WTC11 (cell line): ENCODE results near the gene CYP2F1.

Experiments used
- ATF2 ChIP-seq: sonication (generic); formaldehyde crosslinking; IDR thresholded peaks from 2 replicates; pipeline ENCODE4 v1.8.1; 2022; ENCODE audit warnings: low read depth, missing genetic modification reagents, borderline replicate concordance
- ATF6 ChIP-seq: sonication (generic); formaldehyde crosslinking; IDR thresholded peaks from 2 replicates; pipeline ENCODE4 v1.8.1; 2023; ENCODE audit warnings: mild to moderate bottlenecking, missing genetic modification reagents
- CREB1 ChIP-seq: sonication (generic); formaldehyde crosslinking; IDR thresholded peaks from 2 replicates; pipeline ENCODE4 v1.8.0; 2023; ENCODE audit warnings: mild to moderate bottlenecking, missing genetic modification reagents
- CTCF ChIP-seq: fragments of 200-600 bp; IDR thresholded peaks from 2 replicates; pipeline ENCODE4 v1.8.0; 2022; ENCODE audit warnings: antibody characterized with exemption
- ESRRA ChIP-seq: sonication (generic); formaldehyde crosslinking; IDR thresholded peaks from 2 replicates; pipeline ENCODE4 v1.8.1; 2022; ENCODE audit warnings: mild to moderate bottlenecking, missing genetic modification reagents, borderline replicate concordance
- JUN ChIP-seq: sonication (generic); formaldehyde crosslinking; IDR thresholded peaks from 2 replicates; pipeline ENCODE4 v1.8.0; 2023; ENCODE audit warnings: mild to moderate bottlenecking, missing genetic modification reagents
- MAX ChIP-seq: sonication (generic); formaldehyde crosslinking; IDR thresholded peaks from 2 replicates; pipeline ENCODE4 v1.8.0; 2022; ENCODE audit warnings: mild to moderate bottlenecking, missing genetic modification reagents
- NFE2L1 ChIP-seq: sonication (generic); formaldehyde crosslinking; IDR thresholded peaks from 2 replicates; pipeline ENCODE4 v1.8.1; 2023; ENCODE audit warnings: missing genetic modification reagents
- NR3C1 ChIP-seq: sonication (generic); formaldehyde crosslinking; conservative IDR thresholded peaks from 2 replicates; pipeline ENCODE4 v1.8.1; 2023; ENCODE audit warnings: low read depth, mild to moderate bottlenecking, missing genetic modification reagents
- PRDM15 ChIP-seq: sonication (generic); formaldehyde crosslinking; IDR thresholded peaks from 2 replicates; pipeline ENCODE4 v1.8.0; 2022; ENCODE audit warnings: missing genetic modification reagents
- USF2 ChIP-seq: sonication (generic); formaldehyde crosslinking; IDR thresholded peaks from 2 replicates; pipeline ENCODE4 v1.8.1; 2023; ENCODE audit warnings: mild to moderate bottlenecking, missing genetic modification reagents, moderate library complexity
- ZNF263 ChIP-seq: sonication (generic); formaldehyde crosslinking; IDR thresholded peaks from 2 replicates; pipeline ENCODE4 v1.8.1; 2022; ENCODE audit warnings: low read depth, mild to moderate bottlenecking, moderate library complexity, missing genetic modification reagents
- ZNF512 ChIP-seq: sonication (generic); formaldehyde crosslinking; IDR thresholded peaks from 2 replicates; pipeline ENCODE4 v1.8.1; 2022; ENCODE audit warnings: missing genetic modification reagents, borderline replicate concordance

GRCh38 chr19:41076286-41076685 is 37.9 kb upstream of the CYP2F1 start:
- no peak for TF ChIP-seq ATF2 (CRISPR knock-in tag)
- no peak for TF ChIP-seq ATF6 (CRISPR knock-in tag)
- no peak for TF ChIP-seq CTCF
- TF ChIP-seq CREB1 (CRISPR knock-in tag): no peak
- no peak for TF ChIP-seq PRDM15 (CRISPR knock-in tag)
- TF ChIP-seq NR3C1 (CRISPR knock-in tag): no peak
- no peak for TF ChIP-seq ZNF512 (CRISPR knock-in tag)
- TF ChIP-seq ESRRA: no peak
- TF ChIP-seq JUN: no peak
- TF ChIP-seq ZNF263: no peak
- TF ChIP-seq NFE2L1 (CRISPR knock-in tag): no peak
- TF ChIP-seq MAX: no peak
- no peak for TF ChIP-seq USF2
